ENCODE results near the gene SLC7A8.

Gene SLC7A8

GRCh38 chr14:23094666-23095195 lies 88.7 kb downstream of the SLC7A8 start, which contains the start of gene ACIN1 (continued):
- no peak for TF ChIP-seq ZNF280C (tag by site-specific recombination; IDR thresholded peaks at IDR 0.05)
- no peak for TF ChIP-seq GLI2 (tag by site-specific recombination; IDR thresholded peaks at IDR 0.05; ENCODE audit: borderline replicate concordance, low read depth)
- no peak for TF ChIP-seq ZNF488 (tag by site-specific recombination; IDR thresholded peaks at IDR 0.05)
- peak; percentile 39; the same call in 1 of the 2 replicates for TF ChIP-seq ZNF629 (tag by site-specific recombination; IDR thresholded peaks at IDR 0.05)
- TF ChIP-seq ZNF768 (tag by site-specific recombination; IDR thresholded peaks at IDR 0.05) = no peak; the same call in 1 of the 2 replicates
- no peak for TF ChIP-seq ZNF280D (tag by site-specific recombination; IDR thresholded peaks at IDR 0.05)
- no peak; the same call in 1 of the 2 replicates for TF ChIP-seq ZBTB20 (tag by site-specific recombination; IDR thresholded peaks at IDR 0.05)
- TF ChIP-seq ZNF513 (tag by site-specific recombination; IDR thresholded peaks at IDR 0.05) = no peak
- TF ChIP-seq ZNF350 (tag by site-specific recombination; IDR thresholded peaks at IDR 0.05) = no peak
- no peak for TF ChIP-seq ZNF302 (tag by site-specific recombination; IDR thresholded peaks at IDR 0.05; ENCODE audit: low read depth)
- no peak for TF ChIP-seq ZNF654 (tag by site-specific recombination; IDR thresholded peaks at IDR 0.05; ENCODE audit: low read depth)
- 0 out of 2 replicates have a peak, but pooled peaks have one; percentile 50 for TF ChIP-seq GLI4 (tag by site-specific recombination; IDR thresholded peaks at IDR 0.05)
- TF ChIP-seq ZNF571 (tag by site-specific recombination; IDR thresholded peaks at IDR 0.05) = no peak
- no peak for TF ChIP-seq ZNF174 (tag by site-specific recombination; IDR thresholded peaks at IDR 0.05)
- no peak for TF ChIP-seq ZBTB44 (tag by site-specific recombination; IDR thresholded peaks at IDR 0.05)
- no peak for TF ChIP-seq ZNF214 (tag by site-specific recombination; IDR thresholded peaks at IDR 0.05; ENCODE audit: borderline replicate concordance)
- no peak for TF ChIP-seq ZNF548 (tag by site-specific recombination; IDR thresholded peaks at IDR 0.05)
- peak; percentile 52; the same call in 1 of the 2 replicates for TF ChIP-seq KLF10 (tag by site-specific recombination; IDR thresholded peaks at IDR 0.05)
- no peak for TF ChIP-seq HOXD13 (CRISPR knock-in tag; IDR thresholded peaks at IDR 0.05; ENCODE audit: borderline replicate concordance)
- TF ChIP-seq EGR2 (tag by site-specific recombination; IDR thresholded peaks at IDR 0.05; ENCODE audit: low read depth) = no peak
- no peak for TF ChIP-seq KLF1 (tag by site-specific recombination; IDR thresholded peaks at IDR 0.05)
- no peak for TF ChIP-seq ZFP3 (tag by site-specific recombination; IDR thresholded peaks at IDR 0.05; ENCODE audit: low read depth)
- TF ChIP-seq ZNF830 (tag by site-specific recombination; IDR thresholded peaks at IDR 0.05; ENCODE audit: low read depth) = no peak
- TF ChIP-seq ZNF138 (tag by site-specific recombination; IDR thresholded peaks at IDR 0.05; ENCODE audit: borderline replicate concordance) = no peak
- no peak for TF ChIP-seq ZNF19 (tag by site-specific recombination; IDR thresholded peaks at IDR 0.05; ENCODE audit: low read depth)
- no peak for TF ChIP-seq ZNF155 (tag by site-specific recombination; IDR thresholded peaks at IDR 0.05)
- TF ChIP-seq RBAK (tag by site-specific recombination; IDR thresholded peaks at IDR 0.05) = no peak
- TF ChIP-seq ZNF600 (tag by site-specific recombination; IDR thresholded peaks at IDR 0.05) = no peak; the same call in 1 of the 2 replicates
- no peak for TF ChIP-seq ZNF777 (tag by site-specific recombination; IDR thresholded peaks at IDR 0.05; ENCODE audit: borderline replicate concordance)
- no peak for TF ChIP-seq GLIS2 (tag by site-specific recombination; IDR thresholded peaks at IDR 0.05)
- TF ChIP-seq ZNF843 (tag by site-specific recombination; IDR thresholded peaks at IDR 0.05) = 0 out of 2 replicates have a peak, but pooled peaks have one; percentile 41
